ENCODE measurements around the gene LRRC59.

LRRC59 gene

GRCh38 chr17:50364061-50364458, 33.3 kb downstream of the LRRC59 start:
- no peak overlapping the region for H2BK5ac ChIP-seq (ENCODE audit: low read length)
- no peak overlapping the region for H4K5ac ChIP-seq (ENCODE audit: low read length)
- no peak overlapping the region for H2AK5ac ChIP-seq (ENCODE audit: low read length)
- H3K9ac ChIP-seq (ENCODE audit: low read length), result no peak overlapping the region
- no peaks in the 10 kb centered on the region for H3K27me3 ChIP-seq (ENCODE audit: insufficient read depth, low read length, poor library complexity)
- no peaks in the 10 kb centered on the region for H3K4me1 ChIP-seq (ENCODE audit: control insufficient read depth, low read depth, low read length)
- no peak overlapping the region for H3K4me3 ChIP-seq (ENCODE audit: low read length)
- H4K8ac ChIP-seq (ENCODE audit: low read depth, low read length), result no peak overlapping the region
- H3K36me3 ChIP-seq (ENCODE audit: control insufficient read depth, insufficient read depth, low read length), result peaks cover 1% of the 10 kb centered on the region
- H3K27ac ChIP-seq (ENCODE audit: low read depth, low read length), result no peak overlapping the region
- no peak overlapping the region for H2BK15ac ChIP-seq (replicated peaks; ENCODE audit: low read depth)
- no peaks in the 10 kb centered on the region for H3K79me1 ChIP-seq (ENCODE audit: low read length)
- no peak overlapping the region for H2BK120ac ChIP-seq (ENCODE audit: low read depth, low read length)
- no peak overlapping the region for H3K23ac ChIP-seq (ENCODE audit: low read length)
- no peak overlapping the region for H3K4ac ChIP-seq (ENCODE audit: low read depth, low read length)
- no peak overlapping the region for H3K56ac ChIP-seq (ENCODE audit: low read length)
- no CpG with 5 or more reads among the region's 4 CpGs for WGBS (ENCODE audit: extremely low coverage, insufficient coverage, low lambda C conversion rate)
- no peaks in the 10 kb centered on the region for H3K79me2 ChIP-seq (ENCODE audit: control insufficient read depth, insufficient read depth, low read length)
- H3K18ac ChIP-seq (ENCODE audit: low read length), result no peak overlapping the region
- H3K4me2 ChIP-seq (ENCODE audit: low read length), result no peak overlapping the region
- DNase-seq, result no peak

- Histone ChIP-seq H2BK15ac (replicated peaks; ENCODE audit: low read depth) (no peak overlapping the region), H4K5ac (ENCODE audit: low read length) (no peak overlapping the region), H3K4me3 (ENCODE audit: low read length) (no peak overlapping the region), H3K9ac (ENCODE audit: low read length) (no peak overlapping the region), H3K23ac (ENCODE audit: low read length) (no peak overlapping the region), H3K79me1 (ENCODE audit: low read length) (no peaks in the 10 kb centered on the region), H3K27me3 (ENCODE audit: insufficient read depth, low read length, poor library complexity) (no peaks in the 10 kb centered on the region), H3K4me2 (ENCODE audit: low read length) (no peak overlapping the region), H3K27ac (ENCODE audit: low read depth, low read length) (no peak overlapping the region), H3K18ac (ENCODE audit: low read length) (no peak overlapping the region), H4K8ac (ENCODE audit: low read depth, low read length) (no peak overlapping the region), H3K79me2 (ENCODE audit: control insufficient read depth, insufficient read depth, low read length) (no peaks in the 10 kb centered on the region), H2AK5ac (ENCODE audit: low read length) (no peak overlapping the region), H3K4ac (ENCODE audit: low read depth, low read length) (no peak overlapping the region), H3K56ac (ENCODE audit: low read length) (no peak overlapping the region), H3K4me1 (ENCODE audit: control insufficient read depth, low read depth, low read length) (no peaks in the 10 kb centered on the region), H2BK120ac (ENCODE audit: low read depth, low read length) (no peak overlapping the region), H2BK5ac (ENCODE audit: low read length) (no peak overlapping the region), H3K36me3 (ENCODE audit: control insufficient read depth, insufficient read depth, low read length) (peaks cover 3% of the 10 kb centered on the region)
- peak; percentile 97 for DNase-seq
- no CpG with 5 or more reads among the region's 8 CpGs for WGBS (ENCODE audit: extremely low coverage, insufficient coverage, low lambda C conversion rate)
Observed at GRCh38 chr17:50363217-50364060, 33.9 kb downstream of the LRRC59 start.

- no CpG with 5 or more reads among the region's 7 CpGs for WGBS (ENCODE audit: extremely low coverage, insufficient coverage, low lambda C conversion rate)
Observed at GRCh38 chr17:50362661-50363060, 34.7 kb downstream of the LRRC59 start.

GRCh38 chr17:50361561-50362480, 35.5 kb downstream of the LRRC59 start:
- peak overlapping the region; percentile 25 for H3K56ac ChIP-seq (ENCODE audit: low read length)
- H2BK5ac ChIP-seq (ENCODE audit: low read length), result no peak overlapping the region
- H3K4me1 ChIP-seq (ENCODE audit: control insufficient read depth, low read depth, low read length), result no peaks in the 10 kb centered on the region

More at GRCh38 chr17:50362661-50363060, 34.7 kb downstream of the LRRC59 start:
- no peak overlapping the region for H3K18ac ChIP-seq (ENCODE audit: low read length)
- no peaks in the 10 kb centered on the region for H3K79me1 ChIP-seq (ENCODE audit: low read length)
- H2BK120ac ChIP-seq (ENCODE audit: low read depth, low read length), result no peak overlapping the region
- H3K4ac ChIP-seq (ENCODE audit: low read depth, low read length), result no peak overlapping the region
- no peak overlapping the region for H3K23ac ChIP-seq (ENCODE audit: low read length)
- H3K4me1 ChIP-seq (ENCODE audit: control insufficient read depth, low read depth, low read length), result no peaks in the 10 kb centered on the region
- no peak overlapping the region for H4K8ac ChIP-seq (ENCODE audit: low read depth, low read length)
- H3K4me2 ChIP-seq (ENCODE audit: low read length), result no peak overlapping the region
- H3K9ac ChIP-seq (ENCODE audit: low read length), result no peak overlapping the region
- H3K27ac ChIP-seq (ENCODE audit: low read depth, low read length), result no peak overlapping the region
- no peak overlapping the region for H3K4me3 ChIP-seq (ENCODE audit: low read length)
- peaks cover 2% of the 10 kb centered on the region for H3K36me3 ChIP-seq (ENCODE audit: control insufficient read depth, insufficient read depth, low read length)
- no peaks in the 10 kb centered on the region for H3K27me3 ChIP-seq (ENCODE audit: insufficient read depth, low read length, poor library complexity)
- H2AK5ac ChIP-seq (ENCODE audit: low read length), result no peak overlapping the region
- H2BK5ac ChIP-seq (ENCODE audit: low read length), result no peak overlapping the region
- DNase-seq, result no peak
- no peak overlapping the region for H4K5ac ChIP-seq (ENCODE audit: low read length)
- no peaks in the 10 kb centered on the region for H3K79me2 ChIP-seq (ENCODE audit: control insufficient read depth, insufficient read depth, low read length)
- no peak overlapping the region for H2BK15ac ChIP-seq (replicated peaks; ENCODE audit: low read depth)
- H3K56ac ChIP-seq (ENCODE audit: low read length), result no peak overlapping the region

GRCh38 chr17:50360486-50361115, 36.7 kb downstream of the LRRC59 start:
- WGBS (ENCODE audit: extremely low coverage, insufficient coverage, low lambda C conversion rate), result no CpG with 5 or more reads among the region's 11 CpGs
- Histone ChIP-seq H3K4me3 (ENCODE audit: low read length) (no peak overlapping the region), H4K8ac (ENCODE audit: low read depth, low read length) (no peak overlapping the region), H3K56ac (ENCODE audit: low read length) (no peak overlapping the region), H2BK5ac (ENCODE audit: low read length) (no peak overlapping the region), H3K4me1 (ENCODE audit: control insufficient read depth, low read depth, low read length) (no peaks in the 10 kb centered on the region), H3K4ac (ENCODE audit: low read depth, low read length) (no peak overlapping the region), H3K79me2 (ENCODE audit: control insufficient read depth, insufficient read depth, low read length) (no peaks in the 10 kb centered on the region), H4K5ac (ENCODE audit: low read length) (no peak overlapping the region), H3K27ac (ENCODE audit: low read depth, low read length) (no peak overlapping the region), H3K27me3 (ENCODE audit: insufficient read depth, low read length, poor library complexity) (no peaks in the 10 kb centered on the region), H3K79me1 (ENCODE audit: low read length) (no peaks in the 10 kb centered on the region), H3K23ac (ENCODE audit: low read length) (no peak overlapping the region), H3K36me3 (ENCODE audit: control insufficient read depth, insufficient read depth, low read length) (peaks cover 2% of the 10 kb centered on the region), H3K18ac (ENCODE audit: low read length) (no peak overlapping the region), H3K9ac (ENCODE audit: low read length) (no peak overlapping the region), H2AK5ac (ENCODE audit: low read length) (no peak overlapping the region), H2BK120ac (ENCODE audit: low read depth, low read length) (no peak overlapping the region), H3K4me2 (ENCODE audit: low read length) (no peak overlapping the region), H2BK15ac (replicated peaks; ENCODE audit: low read depth) (no peak overlapping the region)
- DNase-seq, result no peak

More at GRCh38 chr17:50361561-50362480, 35.5 kb downstream of the LRRC59 start:
- Histone ChIP-seq H3K9ac (ENCODE audit: low read length) (no peak overlapping the region), H4K5ac (ENCODE audit: low read length) (no peak overlapping the region), H2BK120ac (ENCODE audit: low read depth, low read length) (no peak overlapping the region), H2AK5ac (ENCODE audit: low read length) (no peak overlapping the region), H2BK15ac (replicated peaks; ENCODE audit: low read depth) (no peak overlapping the region), H3K27me3 (ENCODE audit: insufficient read depth, low read length, poor library complexity) (no peaks in the 10 kb centered on the region), H4K8ac (ENCODE audit: low read depth, low read length) (no peak overlapping the region), H3K79me2 (ENCODE audit: control insufficient read depth, insufficient read depth, low read length) (no peaks in the 10 kb centered on the region), H3K79me1 (ENCODE audit: low read length) (no peaks in the 10 kb centered on the region), H3K36me3 (ENCODE audit: control insufficient read depth, insufficient read depth, low read length) (peaks cover 2% of the 10 kb centered on the region), H3K27ac (ENCODE audit: low read depth, low read length) (no peak overlapping the region), H3K23ac (ENCODE audit: low read length) (no peak overlapping the region), H3K4me2 (ENCODE audit: low read length) (no peak overlapping the region), H3K4me3 (ENCODE audit: low read length) (no peak overlapping the region), H3K4ac (ENCODE audit: low read depth, low read length) (no peak overlapping the region), H3K18ac (ENCODE audit: low read length) (no peak overlapping the region)
- DNase-seq, result peak; percentile 86
- no CpG with 5 or more reads among the region's 11 CpGs for WGBS (ENCODE audit: extremely low coverage, insufficient coverage, low lambda C conversion rate)

All from mesendoderm (in vitro differentiated cells).